MM.1S (cell line): ENCODE results near the gene XPNPEP2.

Experiments
- EZH2 ChIP-seq: fragments of 300-600 bp; sonication (generic); optimal IDR thresholded peaks from 2 replicates; pipeline ENCODE3; 2017; ENCODE audit warnings: low read depth, mild to moderate bottlenecking, antibody characterized with exemption, low read length, mixed read lengths
- EZH2phosphoT487 ChIP-seq: fragments of 300-600 bp; sonication (generic); IDR thresholded peaks from 2 replicates; pipeline ENCODE4 v1.6.1; 2018; ENCODE audit warnings: antibody characterized with exemption, low read length
- TF ChIP-seq, protein P1 (sequence below): fragments of 300-600 bp; sonication (generic); IDR thresholded peaks from 2 replicates; pipeline ENCODE4 v1.5.1; 2016; ENCODE audit warnings: antibody characterized with exemption, low read length, mixed read lengths

GRCh38 chrX:129781134-129781672 is 42.4 kb downstream of the XPNPEP2 start:
- TF ChIP-seq, protein P1, sequence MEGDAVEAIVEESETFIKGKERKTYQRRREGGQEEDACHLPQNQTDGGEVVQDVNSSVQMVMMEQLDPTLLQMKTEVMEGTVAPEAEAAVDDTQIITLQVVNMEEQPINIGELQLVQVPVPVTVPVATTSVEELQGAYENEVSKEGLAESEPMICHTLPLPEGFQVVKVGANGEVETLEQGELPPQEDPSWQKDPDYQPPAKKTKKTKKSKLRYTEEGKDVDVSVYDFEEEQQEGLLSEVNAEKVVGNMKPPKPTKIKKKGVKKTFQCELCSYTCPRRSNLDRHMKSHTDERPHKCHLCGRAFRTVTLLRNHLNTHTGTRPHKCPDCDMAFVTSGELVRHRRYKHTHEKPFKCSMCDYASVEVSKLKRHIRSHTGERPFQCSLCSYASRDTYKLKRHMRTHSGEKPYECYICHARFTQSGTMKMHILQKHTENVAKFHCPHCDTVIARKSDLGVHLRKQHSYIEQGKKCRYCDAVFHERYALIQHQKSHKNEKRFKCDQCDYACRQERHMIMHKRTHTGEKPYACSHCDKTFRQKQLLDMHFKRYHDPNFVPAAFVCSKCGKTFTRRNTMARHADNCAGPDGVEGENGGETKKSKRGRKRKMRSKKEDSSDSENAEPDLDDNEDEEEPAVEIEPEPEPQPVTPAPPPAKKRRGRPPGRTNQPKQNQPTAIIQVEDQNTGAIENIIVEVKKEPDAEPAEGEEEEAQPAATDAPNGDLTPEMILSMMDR = no peak
- no peak for TF ChIP-seq EZH2
- no peak for TF ChIP-seq EZH2phosphoT487
